Skeletal muscle cell (primary cell): ENCODE results near the gene PTH1R.
A peak's percentile ranks its signal among the peaks of the same experiment; 100 is the strongest.

Source experiments
- DNase-seq: peaks from one replicate; pipeline ENCODE4 v3.0.0-alpha.2; 2010; ENCODE audit warnings: low read depth
- H3K4me3 ChIP-seq: 2 replicates; pipeline ENCODE4 v1.5.1; 2011; ENCODE audit warnings: low read depth, mild to moderate bottlenecking, control low read depth, low read length, moderate library complexity

PTH1R gene

DNA sequence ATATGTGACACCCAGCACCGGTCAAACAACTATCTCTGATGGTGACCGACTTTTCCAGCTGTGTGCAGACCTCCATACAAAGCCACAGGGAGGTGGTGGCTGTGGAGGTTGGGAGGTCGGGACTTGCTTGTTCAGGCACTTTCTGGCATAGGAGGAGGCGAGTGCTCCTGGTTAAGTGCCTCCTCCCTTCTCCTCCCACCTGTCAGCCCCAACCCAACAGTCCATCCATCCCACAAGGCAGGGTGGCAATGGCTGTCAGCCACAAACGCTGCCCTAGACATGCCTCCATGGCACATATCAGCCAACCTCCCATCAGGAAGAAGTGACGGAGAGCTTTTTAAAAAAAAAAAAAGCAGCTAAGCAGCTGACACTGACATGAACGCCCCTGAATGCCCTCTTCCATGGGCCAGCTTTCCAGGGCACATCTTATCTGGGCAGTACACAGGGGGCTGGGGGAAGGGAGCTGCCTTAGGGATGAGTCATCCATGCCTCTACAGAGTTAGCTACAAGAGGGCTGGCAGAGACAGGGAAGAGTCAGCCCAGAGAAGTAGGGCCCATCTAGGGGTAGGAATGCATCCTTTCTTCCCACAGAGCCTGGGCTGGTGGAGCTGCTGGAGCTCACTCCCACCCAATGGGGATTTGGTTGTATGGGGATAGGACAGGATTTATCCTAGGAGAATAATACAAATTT is 57.8 kb downstream of the PTH1R start:
- H3K4me3 ChIP-seq = no peak overlapping the region
- peak; percentile 88 for DNase-seq

DNA sequence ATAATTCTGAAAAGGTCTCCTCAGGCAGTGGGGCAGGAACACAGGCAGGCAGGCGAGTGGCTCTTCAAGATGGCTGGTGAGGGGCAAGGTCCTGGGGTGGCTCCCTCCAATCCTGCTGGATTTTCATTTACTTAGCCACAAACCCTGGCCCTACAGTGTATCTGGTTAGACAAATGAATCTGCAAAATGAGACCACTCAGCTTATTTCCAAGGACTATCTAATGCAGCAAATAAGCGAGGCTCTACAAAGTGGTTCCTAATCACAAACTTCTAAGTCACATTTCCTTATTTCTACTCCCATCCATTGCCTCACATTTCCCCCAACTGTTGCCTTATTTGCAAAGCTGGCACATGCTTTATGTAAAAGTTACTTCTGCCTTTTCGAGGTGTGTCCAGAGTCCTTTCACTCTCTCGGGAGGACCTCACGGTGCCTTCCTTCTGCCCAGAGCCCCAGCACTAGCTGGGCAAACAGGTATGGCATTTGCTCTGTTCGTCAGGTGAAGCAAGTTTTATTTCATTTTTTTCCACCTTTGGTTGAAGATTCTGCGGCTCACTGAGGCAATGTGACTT is 58.6 kb downstream of the PTH1R start:
- no peak overlapping the region for H3K4me3 ChIP-seq
- no peak for DNase-seq

- no peak for DNase-seq
- no peak overlapping the region for H3K4me3 ChIP-seq
Observed at GRCh38 chr3:46936733-46937250, 59.3 kb downstream of the PTH1R start.

- H3K4me3 ChIP-seq = no peak overlapping the region
- DNase-seq = no peak
Observed at GRCh38 chr3:46938118-46938517, 60.6 kb downstream of the PTH1R start.

- no peak overlapping the region for H3K4me3 ChIP-seq
- no peak for DNase-seq
Observed at GRCh38 chr3:46939578-46940445, 62.3 kb downstream of the PTH1R start.

GRCh38 chr3:46942076-46942475 is 64.6 kb downstream of the PTH1R start:
- DNase-seq = no peak
- H3K4me3 ChIP-seq = no peak overlapping the region

- no peak for DNase-seq
- H3K4me3 ChIP-seq = no peak overlapping the region
Observed at GRCh38 chr3:46942481-46943236, 65.1 kb downstream of the PTH1R start.

GRCh38 chr3:46943237-46944187 is 66.0 kb downstream of the PTH1R start:
- no peak overlapping the region for H3K4me3 ChIP-seq
- DNase-seq = no peak

DNA sequence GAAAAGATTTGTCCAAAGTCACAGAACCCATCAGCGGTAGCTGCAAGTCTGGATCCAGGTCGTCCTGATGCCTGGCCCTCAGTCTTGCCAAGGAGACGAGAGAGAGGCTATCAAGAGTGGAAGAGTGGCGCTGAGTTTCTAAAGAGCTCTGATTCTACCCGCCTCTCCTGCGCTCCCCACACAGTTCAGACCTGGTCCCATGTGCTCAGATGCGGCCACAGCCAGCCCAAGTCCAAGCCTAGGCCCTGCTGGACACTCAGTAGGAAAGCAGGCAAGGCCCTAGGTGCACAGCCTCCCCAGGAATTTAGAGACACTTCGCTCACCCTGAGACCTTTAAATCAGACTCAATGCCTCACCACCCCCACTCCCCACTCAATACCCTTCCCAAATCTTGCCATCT is 66.7 kb downstream of the PTH1R start:
- DNase-seq = no peak
- no peak overlapping the region for H3K4me3 ChIP-seq

DNA sequence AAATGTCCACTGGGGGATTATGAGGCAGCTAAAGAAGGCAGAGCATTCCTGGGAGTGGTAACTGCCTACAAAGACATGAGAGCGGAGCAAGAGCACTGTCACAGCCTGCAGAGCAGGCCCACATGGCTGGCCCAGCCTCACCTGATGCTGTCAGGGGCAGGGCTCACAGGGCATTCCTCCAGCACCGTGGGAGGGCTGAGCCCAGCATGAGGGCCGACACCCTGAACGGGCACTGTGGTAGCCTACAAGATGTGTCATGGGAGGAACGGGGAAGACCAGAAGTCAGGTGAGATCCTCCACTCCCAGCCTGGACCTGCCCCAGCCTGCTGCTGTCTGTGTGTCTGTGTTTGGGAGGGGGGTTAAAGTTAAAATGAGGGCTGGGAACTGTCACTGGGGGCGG is 68.9 kb downstream of the PTH1R start:
- H3K4me3 ChIP-seq = no peak overlapping the region
- no peak for DNase-seq

- no peak for DNase-seq
Observed at GRCh38 chr3:46946856-46947545, 69.5 kb downstream of the PTH1R start.

DNA sequence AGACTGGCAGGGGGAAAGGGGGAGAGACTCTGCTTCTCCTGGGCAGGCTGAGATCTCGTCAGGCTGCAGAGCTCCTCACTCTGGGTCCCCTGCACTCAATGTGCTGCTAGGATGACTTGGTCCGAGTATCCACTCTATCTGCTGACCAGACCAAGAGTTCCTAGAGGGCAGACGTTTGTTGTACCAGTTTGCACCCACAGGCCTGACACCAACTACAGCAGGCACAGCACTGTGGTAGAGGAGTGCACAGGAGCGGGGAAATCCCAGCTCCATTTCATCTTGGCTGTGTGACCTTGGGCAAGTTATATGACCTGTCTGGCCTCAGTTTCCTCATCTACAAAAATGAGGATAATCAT is 70.0 kb downstream of the PTH1R start:
- no peak overlapping the region for H3K4me3 ChIP-seq
- no peak for DNase-seq

More at GRCh38 chr3:46946856-46947545, 69.5 kb downstream of the PTH1R start:
- no peak overlapping the region for H3K4me3 ChIP-seq

DNA sequence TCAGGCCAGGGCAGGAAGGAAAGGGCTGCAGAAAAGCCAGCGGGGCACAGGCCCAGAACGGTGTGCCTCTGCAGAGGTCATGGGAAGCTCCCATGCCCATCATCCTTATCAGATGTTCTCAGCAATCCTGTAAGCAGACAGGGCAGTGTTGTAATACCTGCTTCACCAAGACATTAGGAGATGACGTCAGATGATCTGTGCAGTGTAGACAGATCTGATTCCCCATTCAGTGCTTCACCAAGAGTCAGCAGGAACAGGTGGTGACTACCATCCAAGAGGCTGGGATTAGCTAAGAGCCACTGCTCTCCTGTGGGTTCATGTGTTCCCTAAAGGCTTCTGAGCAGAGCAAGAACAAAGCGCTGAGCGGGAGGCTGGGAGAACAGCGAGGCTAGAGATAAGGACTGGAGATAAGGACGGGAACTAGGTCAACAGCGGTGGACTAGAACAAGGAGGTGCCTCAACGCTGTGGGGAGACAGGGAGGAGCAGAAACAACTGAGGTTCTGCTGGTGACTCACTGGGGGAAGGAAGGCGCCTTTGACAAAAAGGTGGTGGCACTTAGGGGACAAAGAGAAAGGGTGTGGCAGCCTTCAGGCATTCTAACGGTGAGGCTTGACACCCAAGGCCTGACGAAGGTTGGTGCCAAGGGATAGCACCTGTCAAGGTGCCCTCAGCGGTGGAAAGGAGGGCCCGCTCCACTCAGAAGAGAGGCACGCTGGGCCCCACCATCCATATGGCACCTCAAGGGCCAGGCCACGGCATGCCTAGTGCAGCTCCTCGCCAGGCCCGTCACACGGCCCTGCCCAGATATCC is 70.7 kb downstream of the PTH1R start:
- H3K4me3 ChIP-seq = no peak overlapping the region
- no peak for DNase-seq

- H3K4me3 ChIP-seq = no peak overlapping the region
- DNase-seq = no peak
Observed at GRCh38 chr3:46948830-46949671, 71.5 kb downstream of the PTH1R start.

- H3K4me3 ChIP-seq = no peak overlapping the region
- no peak for DNase-seq
Observed at GRCh38 chr3:46950177-46950576, 72.7 kb downstream of the PTH1R start.

DNA sequence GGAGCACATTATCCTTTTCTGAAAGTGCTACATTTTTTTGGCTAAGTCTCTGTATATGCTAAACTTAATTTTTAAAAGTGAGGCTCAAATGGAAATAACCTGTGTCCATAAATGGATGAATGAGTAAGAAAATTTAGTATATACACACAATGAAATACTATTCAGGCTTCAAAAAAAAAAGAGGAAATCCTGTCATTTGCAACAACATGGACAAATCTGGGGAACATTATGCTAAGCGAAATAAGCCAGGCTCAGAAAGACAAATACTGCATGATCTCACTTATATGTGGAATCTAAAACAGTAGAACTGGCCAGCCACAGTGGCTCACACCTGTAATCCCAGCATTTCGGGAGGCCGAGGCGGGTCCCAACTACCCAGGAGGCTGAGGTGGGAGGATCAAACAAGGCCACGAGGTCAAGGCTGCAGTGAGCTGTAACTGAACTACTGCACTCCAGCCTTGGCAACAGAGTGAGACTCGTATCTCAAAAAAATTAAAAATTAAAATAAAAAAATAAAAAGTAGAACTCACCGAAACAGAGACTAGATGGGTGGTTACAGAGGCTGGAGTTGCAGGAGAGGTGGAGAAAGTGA is 73.2 kb downstream of the PTH1R start:
- no peak for DNase-seq

More for the DNA sequence above, 73.2 kb downstream of the PTH1R start:
- H3K4me3 ChIP-seq = no peak overlapping the region
